ENCODE results near the gene MAPK8IP1. TPM values are rescaled to one million over a fixed set of nuclear protein-coding genes. Genes with fewer than 3 reads are reported as not detected.

The MAPK8IP1 gene
- total RNA-seq, 1 donor from 2014 or later: 10.1 TPM

DNA sequence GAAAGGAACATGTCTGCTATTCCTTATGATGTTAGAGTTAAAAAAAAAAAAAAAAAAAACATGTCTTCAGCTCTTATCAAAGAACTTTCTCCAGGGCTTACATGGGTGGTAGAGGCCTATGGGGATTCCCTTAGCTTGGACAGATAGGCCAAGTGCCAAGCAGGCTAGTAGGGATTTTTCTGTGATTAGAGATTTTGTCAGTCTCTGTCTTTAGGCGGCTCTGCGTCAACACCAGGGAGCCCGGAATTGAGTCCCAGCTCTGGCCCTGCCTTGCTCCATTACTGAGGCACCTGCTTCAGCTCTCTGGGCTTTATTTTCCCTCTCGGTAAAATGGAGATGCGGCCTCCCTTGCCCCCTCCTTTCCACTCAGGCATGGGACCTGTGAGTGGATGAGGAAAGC, 25.1 kb upstream of the MAPK8IP1 start:
- H3K36me3 Mint-ChIP-seq (ENCODE audit: unreplicated experiment): peaks cover 35% of the 10 kb centered on the region
- peak overlapping the region; percentile 87 for H3K27ac Mint-ChIP-seq (ENCODE audit: unreplicated experiment)
- no peaks in the 10 kb centered on the region for H3K9me3 Mint-ChIP-seq (ENCODE audit: unreplicated experiment)
- no peaks in the 10 kb centered on the region for H3K27me3 Mint-ChIP-seq (ENCODE audit: unreplicated experiment)
- DNase-seq (ENCODE audit: extremely low spot score, unreplicated experiment): no peak
- H3K4me3 Mint-ChIP-seq (ENCODE audit: unreplicated experiment): no peak overlapping the region
- TF ChIP-seq, protein P1, sequence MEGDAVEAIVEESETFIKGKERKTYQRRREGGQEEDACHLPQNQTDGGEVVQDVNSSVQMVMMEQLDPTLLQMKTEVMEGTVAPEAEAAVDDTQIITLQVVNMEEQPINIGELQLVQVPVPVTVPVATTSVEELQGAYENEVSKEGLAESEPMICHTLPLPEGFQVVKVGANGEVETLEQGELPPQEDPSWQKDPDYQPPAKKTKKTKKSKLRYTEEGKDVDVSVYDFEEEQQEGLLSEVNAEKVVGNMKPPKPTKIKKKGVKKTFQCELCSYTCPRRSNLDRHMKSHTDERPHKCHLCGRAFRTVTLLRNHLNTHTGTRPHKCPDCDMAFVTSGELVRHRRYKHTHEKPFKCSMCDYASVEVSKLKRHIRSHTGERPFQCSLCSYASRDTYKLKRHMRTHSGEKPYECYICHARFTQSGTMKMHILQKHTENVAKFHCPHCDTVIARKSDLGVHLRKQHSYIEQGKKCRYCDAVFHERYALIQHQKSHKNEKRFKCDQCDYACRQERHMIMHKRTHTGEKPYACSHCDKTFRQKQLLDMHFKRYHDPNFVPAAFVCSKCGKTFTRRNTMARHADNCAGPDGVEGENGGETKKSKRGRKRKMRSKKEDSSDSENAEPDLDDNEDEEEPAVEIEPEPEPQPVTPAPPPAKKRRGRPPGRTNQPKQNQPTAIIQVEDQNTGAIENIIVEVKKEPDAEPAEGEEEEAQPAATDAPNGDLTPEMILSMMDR (IDR thresholded peaks at IDR 0.05): no peak
- peaks cover 30% of the 10 kb centered on the region for H3K4me1 Mint-ChIP-seq (ENCODE audit: unreplicated experiment)

DNA sequence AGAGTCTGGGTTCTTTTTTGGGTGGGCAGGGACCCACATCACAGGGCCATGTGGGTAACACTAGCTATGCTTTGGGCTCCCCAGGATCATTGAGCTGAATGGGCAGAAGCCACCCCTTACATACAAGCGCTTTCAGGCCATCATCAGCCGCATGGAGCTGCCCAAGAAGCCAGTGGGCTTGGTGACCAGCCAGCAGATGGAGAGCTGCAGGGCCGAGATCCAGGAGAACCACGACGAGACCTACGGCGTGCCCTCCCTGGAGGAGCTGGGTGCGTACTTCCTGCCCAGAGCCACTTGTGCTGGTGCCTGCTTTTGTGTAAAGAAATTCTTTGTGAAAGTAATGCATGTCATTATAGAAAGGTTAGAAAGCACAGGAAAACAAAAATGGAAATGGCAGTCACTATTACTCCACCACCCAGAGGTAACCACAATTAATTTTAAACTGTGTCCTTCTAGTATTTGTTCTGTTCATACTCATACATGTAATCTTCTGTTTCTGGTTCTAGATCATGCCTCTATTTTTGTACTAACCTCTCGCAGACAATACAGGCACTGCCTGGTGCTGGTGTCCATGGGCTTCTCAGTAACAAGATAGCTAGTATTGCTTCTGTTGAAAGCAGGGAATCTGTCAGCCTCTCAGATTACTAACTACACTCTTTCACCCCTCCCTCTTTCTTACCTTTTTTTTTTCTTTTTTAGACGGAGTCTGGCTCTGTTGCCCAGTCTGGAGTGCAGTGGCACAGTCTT, 24.5 kb upstream of the MAPK8IP1 start:
- Mint-ChIP-seq H3K36me3 (ENCODE audit: unreplicated experiment) (peaks cover 40% of the 10 kb centered on the region), H3K27me3 (ENCODE audit: unreplicated experiment) (no peaks in the 10 kb centered on the region), H3K9me3 (ENCODE audit: unreplicated experiment) (no peaks in the 10 kb centered on the region), H3K27ac (ENCODE audit: unreplicated experiment) (peak overlapping the region; percentile 47), H3K4me3 (ENCODE audit: unreplicated experiment) (no peak overlapping the region), H3K4me1 (ENCODE audit: unreplicated experiment) (peaks cover 30% of the 10 kb centered on the region)
- DNase-seq (ENCODE audit: extremely low spot score, unreplicated experiment): no peak
- TF ChIP-seq, protein P1 (IDR thresholded peaks at IDR 0.05): no peak

DNA sequence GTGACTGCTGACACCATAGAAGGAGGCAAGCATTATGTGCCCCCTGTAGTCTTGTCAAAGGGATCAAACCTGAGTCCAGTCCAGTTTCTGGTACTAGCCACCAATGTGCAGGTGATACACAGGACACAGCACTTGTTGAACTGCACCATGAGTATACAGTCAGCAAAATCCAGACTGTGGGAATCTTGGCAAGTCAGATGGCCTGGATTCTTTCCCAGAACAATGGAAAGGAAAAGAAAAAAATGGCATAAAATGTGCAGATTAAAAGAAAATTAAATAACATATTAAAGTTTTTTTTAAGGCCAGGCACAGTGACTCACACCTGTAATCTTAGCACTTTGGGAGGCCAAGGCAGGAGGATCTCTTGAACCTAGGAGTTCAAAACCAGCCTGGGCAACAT, 21.4 kb upstream of the MAPK8IP1 start:
- no peak for DNase-seq (ENCODE audit: extremely low spot score, unreplicated experiment)
- Mint-ChIP-seq H3K27ac (ENCODE audit: unreplicated experiment) (no peak overlapping the region), H3K27me3 (ENCODE audit: unreplicated experiment) (no peaks in the 10 kb centered on the region), H3K4me3 (ENCODE audit: unreplicated experiment) (no peak overlapping the region), H3K36me3 (ENCODE audit: unreplicated experiment) (peaks cover 38% of the 10 kb centered on the region), H3K9me3 (ENCODE audit: unreplicated experiment) (no peaks in the 10 kb centered on the region), H3K4me1 (ENCODE audit: unreplicated experiment) (peaks cover 15% of the 10 kb centered on the region)
- TF ChIP-seq, protein P1 (IDR thresholded peaks at IDR 0.05): no peak

DNA sequence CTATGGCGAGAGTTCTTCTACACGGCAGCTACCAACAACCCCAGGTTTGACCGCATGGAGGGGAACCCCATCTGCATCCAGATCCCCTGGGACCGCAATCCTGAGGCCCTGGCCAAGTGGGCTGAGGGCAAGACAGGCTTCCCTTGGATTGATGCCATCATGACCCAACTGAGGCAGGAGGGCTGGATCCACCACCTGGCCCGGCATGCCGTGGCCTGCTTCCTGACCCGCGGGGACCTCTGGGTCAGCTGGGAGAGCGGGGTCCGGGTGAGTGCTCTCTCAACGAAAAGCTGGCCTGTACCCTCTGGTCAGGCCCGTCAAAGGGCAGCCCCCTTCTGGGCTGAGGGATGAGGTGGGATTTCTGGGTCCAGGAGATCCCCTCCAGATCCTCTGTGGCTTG, 15.9 kb upstream of the MAPK8IP1 start:
- TF ChIP-seq, protein P1 (IDR thresholded peaks at IDR 0.05): no peak
- no peak for DNase-seq (ENCODE audit: extremely low spot score, unreplicated experiment)
- no peaks in the 10 kb centered on the region for H3K9me3 Mint-ChIP-seq (ENCODE audit: unreplicated experiment)
- no peak overlapping the region for H3K27ac Mint-ChIP-seq (ENCODE audit: unreplicated experiment)
- no peaks in the 10 kb centered on the region for H3K27me3 Mint-ChIP-seq (ENCODE audit: unreplicated experiment)
- peaks cover 3% of the 10 kb centered on the region for H3K4me1 Mint-ChIP-seq (ENCODE audit: unreplicated experiment)
- no peak overlapping the region for H3K4me3 Mint-ChIP-seq (ENCODE audit: unreplicated experiment)
- H3K36me3 Mint-ChIP-seq (ENCODE audit: unreplicated experiment): peaks cover 24% of the 10 kb centered on the region

DNA sequence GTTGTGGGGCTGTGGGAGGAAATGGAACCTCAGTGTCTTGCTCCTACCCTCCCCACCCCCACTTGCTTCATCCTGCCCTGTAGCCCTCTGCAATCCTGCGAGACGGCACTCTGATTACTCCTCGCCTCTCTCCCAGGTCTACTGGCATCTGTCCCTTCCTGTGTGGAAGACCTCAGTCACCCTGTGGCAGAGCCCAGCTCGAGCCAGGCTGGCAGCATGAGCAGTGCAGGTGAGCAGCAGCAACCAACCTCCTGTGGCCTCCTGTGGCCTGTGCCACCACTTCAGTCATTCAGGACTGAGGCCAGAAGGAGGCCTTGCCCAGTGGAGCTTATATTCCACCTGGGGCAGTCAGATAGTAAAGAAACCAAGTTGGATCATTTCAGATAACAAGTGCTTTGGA, 14.7 kb upstream of the MAPK8IP1 start:
- H3K27me3 Mint-ChIP-seq (ENCODE audit: unreplicated experiment): no peaks in the 10 kb centered on the region
- H3K36me3 Mint-ChIP-seq (ENCODE audit: unreplicated experiment): peaks cover 21% of the 10 kb centered on the region
- H3K4me3 Mint-ChIP-seq (ENCODE audit: unreplicated experiment): no peak overlapping the region
- H3K4me1 Mint-ChIP-seq (ENCODE audit: unreplicated experiment): peaks cover 3% of the 10 kb centered on the region
- H3K9me3 Mint-ChIP-seq (ENCODE audit: unreplicated experiment): no peaks in the 10 kb centered on the region
- DNase-seq (ENCODE audit: extremely low spot score, unreplicated experiment): no peak
- H3K27ac Mint-ChIP-seq (ENCODE audit: unreplicated experiment): no peak overlapping the region
- TF ChIP-seq, protein P1 (IDR thresholded peaks at IDR 0.05): no peak
